ENCODE measurements around the gene APOB.

- TF ChIP-seq POLR2A (IDR thresholded peaks at IDR 0.05) (no peak), CTCF (IDR thresholded peaks at IDR 0.05) (no peak)
Observed at GRCh38 chr2:20972792-20973565, 70.9 kb downstream of the APOB start.

Data from esophagus squamous epithelium (tissue), 4 donors.